Inflammatory macrophage treated with lipopolysaccharide for 4 hours (primary cell): ENCODE measurements around the gene ATG4C.
"Not testable (repeated sequence)": the region's sequence is repeated elsewhere in the genome, so short reads cannot be mapped to it uniquely, and the experiment has no call there.

Experiments
- DNase-seq: peaks from one replicate; pipeline ENCODE4 v3.0.0-alpha.2; 2020

The ATG4C gene

GRCh38 chr1:62778208-62778607 is 5.7 kb upstream of the ATG4C start:
- DNase-seq: no peak

GRCh38 chr1:62781841-62782543 is 1.9 kb upstream of the ATG4C start:
- DNase-seq: peak; percentile 67

GRCh38 chr1:62782544-62783212 is 1.3 kb upstream of the ATG4C start:
- DNase-seq: not testable (repeated sequence)

- DNase-seq: peak; percentile 47
Measured at GRCh38 chr1:62784509-62785365, 805 bp downstream of the ATG4C start.

GRCh38 chr1:62790716-62791115 is 6.8 kb downstream of the ATG4C start:
- DNase-seq: no peak

GRCh38 chr1:62794053-62794452 is 10.1 kb downstream of the ATG4C start:
- DNase-seq: no peak

- peak; percentile 65 for DNase-seq
Measured at GRCh38 chr1:62796221-62796620, 12.3 kb downstream of the ATG4C start.

- DNase-seq: no peak
Measured at GRCh38 chr1:62799688-62800087, 15.8 kb downstream of the ATG4C start.

GRCh38 chr1:62800281-62800680 is 16.3 kb downstream of the ATG4C start:
- DNase-seq: peak; percentile 84

GRCh38 chr1:62800825-62801306 is 16.9 kb downstream of the ATG4C start:
- peak; percentile 89 for DNase-seq

GRCh38 chr1:62809788-62810187 is 25.9 kb downstream of the ATG4C start:
- no peak for DNase-seq

GRCh38 chr1:62810420-62811274 is 26.7 kb downstream of the ATG4C start:
- peak; percentile 37 for DNase-seq

GRCh38 chr1:62823556-62823955 is 39.6 kb downstream of the ATG4C start:
- no peak for DNase-seq

- no peak for DNase-seq
Measured at GRCh38 chr1:62826901-62827300, 43.0 kb downstream of the ATG4C start.

- DNase-seq: not testable (repeated sequence)
Measured at GRCh38 chr1:62827786-62828185, 43.9 kb downstream of the ATG4C start.

- DNase-seq: no peak
Measured at GRCh38 chr1:62832276-62832675, 48.3 kb downstream of the ATG4C start.

- DNase-seq: no peak
Measured at GRCh38 chr1:62833529-62833928, 49.6 kb downstream of the ATG4C start.

- DNase-seq: no peak
Measured at GRCh38 chr1:62834400-62834961, 50.5 kb downstream of the ATG4C start.

GRCh38 chr1:62836856-62837540 is 53.1 kb downstream of the ATG4C start:
- no peak for DNase-seq

GRCh38 chr1:62840555-62840954 is 56.6 kb downstream of the ATG4C start:
- no peak for DNase-seq

- peak; percentile 61 for DNase-seq
Measured at GRCh38 chr1:62841587-62842169, 57.7 kb downstream of the ATG4C start.
